ENCODE results near the gene ZBTB43. TPM values are rescaled to one million over a fixed set of nuclear protein-coding genes. Genes with fewer than 3 reads are reported as not detected.
A peak's percentile ranks its signal among the peaks of the same experiment; 100 is the strongest.

Gene ZBTB43
- total and polyA plus RNA-seq, 2 experiments from 2014 or later: 9.7 to 11.8 TPM

DNA sequence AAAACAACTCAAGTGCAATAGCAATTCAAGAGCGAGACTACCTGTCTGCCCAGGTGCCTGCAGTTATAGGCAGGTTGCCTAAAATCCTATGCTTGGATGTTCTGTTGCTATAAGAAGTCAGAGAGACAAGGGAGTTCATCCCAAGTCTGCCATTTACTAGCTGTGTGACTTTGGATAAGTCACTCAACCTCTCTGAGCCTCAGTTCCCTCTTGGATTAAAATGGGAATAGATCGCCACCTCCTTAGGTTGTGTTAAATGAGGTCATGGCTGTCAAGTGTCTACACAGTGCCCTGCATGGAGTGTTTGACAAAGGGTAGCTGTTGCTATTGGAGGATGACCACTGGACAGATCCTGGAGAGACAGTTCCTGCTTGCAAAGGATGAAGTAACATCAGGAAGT is 54.3 kb downstream of the ZBTB43 start:
- H3K36me3 ChIP-seq (ENCODE audit: insufficient read depth): peaks cover 4% of the 10 kb centered on the region; the same call in 1 of the 2 replicates
- Mint-ChIP-seq H3K4me3 (peak overlapping the region; percentile 77), H3K4me1 (peaks cover 34% of the 10 kb centered on the region), H3K36me3 (ENCODE audit: low read depth) (peaks cover 4% of the 10 kb centered on the region; the same call in 2 of the 3 replicates), H3K9me3 (no peaks in the 10 kb centered on the region), H3K27me3 (ENCODE audit: insufficient read depth, low read depth, poor library complexity) (peaks cover 13% of the 10 kb centered on the region), H3K27ac (no peak overlapping the region)
- 0 out of 2 replicates have a peak, but pooled peaks cover 4% of the 10 kb centered on the region for H3F3A ChIP-seq (replicated peaks; ENCODE audit: low read depth)
- DNase-seq (ENCODE audit: low spot score) (no peak), ATAC-seq (no peak)
- H3K4me1 ChIP-seq (ENCODE audit: insufficient read depth): peaks cover 23% of the 10 kb centered on the region
- no peak overlapping the region for H2AFZ ChIP-seq
- H4K20me1 ChIP-seq (replicated peaks; ENCODE audit: insufficient read depth): peaks cover 22% of the 10 kb centered on the region; the same call in 1 of the 2 replicates
- H3K9me2 ChIP-seq (ENCODE audit: insufficient read depth): no peaks in the 10 kb centered on the region
- no peaks in the 10 kb centered on the region for H3K27me3 ChIP-seq (ENCODE audit: insufficient read depth)
- H3K79me2 ChIP-seq (replicated peaks; ENCODE audit: insufficient read depth): peaks cover 32% of the 10 kb centered on the region
- no peak for TF ChIP-seq STAT1 (IDR thresholded peaks at IDR 0.05; ENCODE audit: unreplicated experiment)
- no peak for TF ChIP-seq JUNB (IDR thresholded peaks at IDR 0.05; ENCODE audit: unreplicated experiment)
- no peak for TF ChIP-seq EZH2phosphoT487 (IDR thresholded peaks at IDR 0.05; ENCODE audit: unreplicated experiment)
- TF ChIP-seq, protein P1, sequence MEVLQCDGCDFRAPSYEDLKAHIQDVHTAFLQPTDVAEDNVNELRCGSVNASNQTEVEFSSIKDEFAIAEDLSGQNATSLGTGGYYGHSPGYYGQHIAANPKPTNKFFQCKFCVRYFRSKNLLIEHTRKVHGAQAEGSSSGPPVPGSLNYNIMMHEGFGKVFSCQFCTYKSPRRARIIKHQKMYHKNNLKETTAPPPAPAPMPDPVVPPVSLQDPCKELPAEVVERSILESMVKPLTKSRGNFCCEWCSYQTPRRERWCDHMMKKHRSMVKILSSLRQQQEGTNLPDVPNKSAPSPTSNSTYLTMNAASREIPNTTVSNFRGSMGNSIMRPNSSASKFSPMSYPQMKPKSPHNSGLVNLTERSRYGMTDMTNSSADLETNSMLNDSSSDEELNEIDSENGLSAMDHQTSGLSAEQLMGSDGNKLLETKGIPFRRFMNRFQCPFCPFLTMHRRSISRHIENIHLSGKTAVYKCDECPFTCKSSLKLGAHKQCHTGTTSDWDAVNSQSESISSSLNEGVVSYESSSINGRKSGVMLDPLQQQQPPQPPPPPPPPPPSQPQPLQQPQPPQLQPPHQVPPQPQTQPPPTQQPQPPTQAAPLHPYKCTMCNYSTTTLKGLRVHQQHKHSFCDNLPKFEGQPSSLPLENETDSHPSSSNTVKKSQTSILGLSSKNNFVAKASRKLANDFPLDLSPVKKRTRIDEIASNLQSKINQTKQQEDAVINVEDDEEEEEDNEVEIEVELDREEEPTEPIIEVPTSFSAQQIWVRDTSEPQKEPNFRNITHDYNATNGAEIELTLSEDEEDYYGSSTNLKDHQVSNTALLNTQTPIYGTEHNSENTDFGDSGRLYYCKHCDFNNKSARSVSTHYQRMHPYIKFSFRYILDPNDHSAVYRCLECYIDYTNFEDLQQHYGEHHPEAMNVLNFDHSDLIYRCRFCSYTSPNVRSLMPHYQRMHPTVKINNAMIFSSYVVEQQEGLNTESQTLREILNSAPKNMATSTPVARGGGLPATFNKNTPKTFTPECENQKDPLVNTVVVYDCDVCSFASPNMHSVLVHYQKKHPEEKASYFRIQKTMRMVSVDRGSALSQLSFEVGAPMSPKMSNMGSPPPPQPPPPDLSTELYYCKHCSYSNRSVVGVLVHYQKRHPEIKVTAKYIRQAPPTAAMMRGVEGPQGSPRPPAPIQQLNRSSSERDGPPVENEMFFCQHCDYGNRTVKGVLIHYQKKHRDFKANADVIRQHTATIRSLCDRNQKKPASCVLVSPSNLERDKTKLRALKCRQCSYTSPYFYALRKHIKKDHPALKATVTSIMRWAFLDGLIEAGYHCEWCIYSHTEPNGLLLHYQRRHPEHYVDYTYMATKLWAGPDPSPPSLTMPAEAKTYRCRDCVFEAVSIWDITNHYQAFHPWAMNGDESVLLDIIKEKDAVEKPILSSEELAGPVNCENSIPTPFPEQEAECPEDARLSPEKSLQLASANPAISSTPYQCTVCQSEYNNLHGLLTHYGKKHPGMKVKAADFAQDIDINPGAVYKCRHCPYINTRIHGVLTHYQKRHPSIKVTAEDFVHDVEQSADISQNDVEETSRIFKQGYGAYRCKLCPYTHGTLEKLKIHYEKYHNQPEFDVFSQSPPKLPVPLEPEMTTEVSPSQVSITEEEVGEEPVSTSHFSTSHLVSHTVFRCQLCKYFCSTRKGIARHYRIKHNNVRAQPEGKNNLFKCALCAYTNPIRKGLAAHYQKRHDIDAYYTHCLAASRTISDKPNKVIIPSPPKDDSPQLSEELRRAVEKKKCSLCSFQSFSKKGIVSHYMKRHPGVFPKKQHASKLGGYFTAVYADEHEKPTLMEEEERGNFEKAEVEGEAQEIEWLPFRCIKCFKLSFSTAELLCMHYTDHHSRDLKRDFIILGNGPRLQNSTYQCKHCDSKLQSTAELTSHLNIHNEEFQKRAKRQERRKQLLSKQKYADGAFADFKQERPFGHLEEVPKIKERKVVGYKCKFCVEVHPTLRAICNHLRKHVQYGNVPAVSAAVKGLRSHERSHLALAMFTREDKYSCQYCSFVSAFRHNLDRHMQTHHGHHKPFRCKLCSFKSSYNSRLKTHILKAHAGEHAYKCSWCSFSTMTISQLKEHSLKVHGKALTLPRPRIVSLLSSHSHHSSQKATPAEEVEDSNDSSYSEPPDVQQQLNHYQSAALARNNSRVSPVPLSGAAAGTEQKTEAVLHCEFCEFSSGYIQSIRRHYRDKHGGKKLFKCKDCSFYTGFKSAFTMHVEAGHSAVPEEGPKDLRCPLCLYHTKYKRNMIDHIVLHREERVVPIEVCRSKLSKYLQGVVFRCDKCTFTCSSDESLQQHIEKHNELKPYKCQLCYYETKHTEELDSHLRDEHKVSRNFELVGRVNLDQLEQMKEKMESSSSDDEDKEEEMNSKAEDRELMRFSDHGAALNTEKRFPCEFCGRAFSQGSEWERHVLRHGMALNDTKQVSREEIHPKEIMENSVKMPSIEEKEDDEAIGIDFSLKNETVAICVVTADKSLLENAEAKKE (CRISPR knock-in tag; IDR thresholded peaks at IDR 0.05): no peak
- no peak for TF ChIP-seq NANOG (IDR thresholded peaks at IDR 0.05; ENCODE audit: borderline replicate concordance)
- TF ChIP-seq, protein P2, sequence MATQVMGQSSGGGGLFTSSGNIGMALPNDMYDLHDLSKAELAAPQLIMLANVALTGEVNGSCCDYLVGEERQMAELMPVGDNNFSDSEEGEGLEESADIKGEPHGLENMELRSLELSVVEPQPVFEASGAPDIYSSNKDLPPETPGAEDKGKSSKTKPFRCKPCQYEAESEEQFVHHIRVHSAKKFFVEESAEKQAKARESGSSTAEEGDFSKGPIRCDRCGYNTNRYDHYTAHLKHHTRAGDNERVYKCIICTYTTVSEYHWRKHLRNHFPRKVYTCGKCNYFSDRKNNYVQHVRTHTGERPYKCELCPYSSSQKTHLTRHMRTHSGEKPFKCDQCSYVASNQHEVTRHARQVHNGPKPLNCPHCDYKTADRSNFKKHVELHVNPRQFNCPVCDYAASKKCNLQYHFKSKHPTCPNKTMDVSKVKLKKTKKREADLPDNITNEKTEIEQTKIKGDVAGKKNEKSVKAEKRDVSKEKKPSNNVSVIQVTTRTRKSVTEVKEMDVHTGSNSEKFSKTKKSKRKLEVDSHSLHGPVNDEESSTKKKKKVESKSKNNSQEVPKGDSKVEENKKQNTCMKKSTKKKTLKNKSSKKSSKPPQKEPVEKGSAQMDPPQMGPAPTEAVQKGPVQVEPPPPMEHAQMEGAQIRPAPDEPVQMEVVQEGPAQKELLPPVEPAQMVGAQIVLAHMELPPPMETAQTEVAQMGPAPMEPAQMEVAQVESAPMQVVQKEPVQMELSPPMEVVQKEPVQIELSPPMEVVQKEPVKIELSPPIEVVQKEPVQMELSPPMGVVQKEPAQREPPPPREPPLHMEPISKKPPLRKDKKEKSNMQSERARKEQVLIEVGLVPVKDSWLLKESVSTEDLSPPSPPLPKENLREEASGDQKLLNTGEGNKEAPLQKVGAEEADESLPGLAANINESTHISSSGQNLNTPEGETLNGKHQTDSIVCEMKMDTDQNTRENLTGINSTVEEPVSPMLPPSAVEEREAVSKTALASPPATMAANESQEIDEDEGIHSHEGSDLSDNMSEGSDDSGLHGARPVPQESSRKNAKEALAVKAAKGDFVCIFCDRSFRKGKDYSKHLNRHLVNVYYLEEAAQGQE (IDR thresholded peaks at IDR 0.05; ENCODE audit: unreplicated experiment): no peak
- no peak for TF ChIP-seq EZH2 (IDR thresholded peaks at IDR 0.05; ENCODE audit: low read depth, unreplicated experiment)
- TF ChIP-seq, protein P3, sequence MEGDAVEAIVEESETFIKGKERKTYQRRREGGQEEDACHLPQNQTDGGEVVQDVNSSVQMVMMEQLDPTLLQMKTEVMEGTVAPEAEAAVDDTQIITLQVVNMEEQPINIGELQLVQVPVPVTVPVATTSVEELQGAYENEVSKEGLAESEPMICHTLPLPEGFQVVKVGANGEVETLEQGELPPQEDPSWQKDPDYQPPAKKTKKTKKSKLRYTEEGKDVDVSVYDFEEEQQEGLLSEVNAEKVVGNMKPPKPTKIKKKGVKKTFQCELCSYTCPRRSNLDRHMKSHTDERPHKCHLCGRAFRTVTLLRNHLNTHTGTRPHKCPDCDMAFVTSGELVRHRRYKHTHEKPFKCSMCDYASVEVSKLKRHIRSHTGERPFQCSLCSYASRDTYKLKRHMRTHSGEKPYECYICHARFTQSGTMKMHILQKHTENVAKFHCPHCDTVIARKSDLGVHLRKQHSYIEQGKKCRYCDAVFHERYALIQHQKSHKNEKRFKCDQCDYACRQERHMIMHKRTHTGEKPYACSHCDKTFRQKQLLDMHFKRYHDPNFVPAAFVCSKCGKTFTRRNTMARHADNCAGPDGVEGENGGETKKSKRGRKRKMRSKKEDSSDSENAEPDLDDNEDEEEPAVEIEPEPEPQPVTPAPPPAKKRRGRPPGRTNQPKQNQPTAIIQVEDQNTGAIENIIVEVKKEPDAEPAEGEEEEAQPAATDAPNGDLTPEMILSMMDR (conservative IDR thresholded peaks at IDR 0.05; ENCODE audit: low read depth in 2 of 2): no peak
- TF ChIP-seq ZNF114 (CRISPR knock-in tag; IDR thresholded peaks at IDR 0.05): no peak
- TF ChIP-seq, protein P4, sequence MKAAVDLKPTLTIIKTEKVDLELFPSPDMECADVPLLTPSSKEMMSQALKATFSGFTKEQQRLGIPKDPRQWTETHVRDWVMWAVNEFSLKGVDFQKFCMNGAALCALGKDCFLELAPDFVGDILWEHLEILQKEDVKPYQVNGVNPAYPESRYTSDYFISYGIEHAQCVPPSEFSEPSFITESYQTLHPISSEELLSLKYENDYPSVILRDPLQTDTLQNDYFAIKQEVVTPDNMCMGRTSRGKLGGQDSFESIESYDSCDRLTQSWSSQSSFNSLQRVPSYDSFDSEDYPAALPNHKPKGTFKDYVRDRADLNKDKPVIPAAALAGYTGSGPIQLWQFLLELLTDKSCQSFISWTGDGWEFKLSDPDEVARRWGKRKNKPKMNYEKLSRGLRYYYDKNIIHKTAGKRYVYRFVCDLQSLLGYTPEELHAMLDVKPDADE (IDR thresholded peaks at IDR 0.05): no peak
- no peak for TF ChIP-seq ZNF331 (CRISPR knock-in tag; IDR thresholded peaks at IDR 0.05; ENCODE audit: low read depth)
- no peak for TF ChIP-seq CREB1 (CRISPR knock-in tag; IDR thresholded peaks at IDR 0.05; ENCODE audit: low read depth)
- no peak for TF ChIP-seq POLR2AphosphoS5 (IDR thresholded peaks at IDR 0.05; ENCODE audit: low read depth)
- H3K4me3 ChIP-seq: no peak overlapping the region
- no peak overlapping the region for H3K4me2 ChIP-seq
- no peak overlapping the region for H3K27ac ChIP-seq (ENCODE audit: low read depth)

All from GM23338 (cell line).